NCI-H1092 treated with DMSO at 0.1 percent for 48 hours (cell line): ENCODE data around the gene NSF.

Source experiments
- DNase-seq: peaks from one replicate; lab custom pipeline; 2025; lab: John Stamatoyannopoulos, UW

NSF gene

GRCh38 chr17:46717999-46718398 lies 127.5 kb downstream of the NSF start:
- DNase-seq, result no peak

DNA sequence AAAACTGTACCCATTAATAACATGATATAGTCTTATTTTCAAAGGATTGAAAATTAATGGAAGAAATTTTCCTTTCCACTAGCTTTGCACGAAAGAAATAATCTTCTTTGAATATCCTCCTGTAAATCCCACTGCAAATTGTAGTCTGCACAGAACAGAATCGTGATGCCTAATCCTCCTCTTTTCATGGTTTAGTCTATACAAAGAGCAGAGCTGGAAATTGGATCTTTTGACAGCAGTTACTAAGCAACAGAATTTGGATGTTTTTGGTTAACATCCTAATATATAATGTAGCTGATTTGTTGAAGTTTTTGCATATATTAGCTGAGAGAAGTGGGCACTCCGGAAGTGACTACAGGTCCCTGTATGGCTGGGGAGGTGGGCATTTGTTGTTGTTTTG lies 129.4 kb downstream of the NSF start:
- no peak for DNase-seq

- no peak for DNase-seq
Measured at GRCh38 chr17:46720408-46720807, 129.9 kb downstream of the NSF start.

DNA sequence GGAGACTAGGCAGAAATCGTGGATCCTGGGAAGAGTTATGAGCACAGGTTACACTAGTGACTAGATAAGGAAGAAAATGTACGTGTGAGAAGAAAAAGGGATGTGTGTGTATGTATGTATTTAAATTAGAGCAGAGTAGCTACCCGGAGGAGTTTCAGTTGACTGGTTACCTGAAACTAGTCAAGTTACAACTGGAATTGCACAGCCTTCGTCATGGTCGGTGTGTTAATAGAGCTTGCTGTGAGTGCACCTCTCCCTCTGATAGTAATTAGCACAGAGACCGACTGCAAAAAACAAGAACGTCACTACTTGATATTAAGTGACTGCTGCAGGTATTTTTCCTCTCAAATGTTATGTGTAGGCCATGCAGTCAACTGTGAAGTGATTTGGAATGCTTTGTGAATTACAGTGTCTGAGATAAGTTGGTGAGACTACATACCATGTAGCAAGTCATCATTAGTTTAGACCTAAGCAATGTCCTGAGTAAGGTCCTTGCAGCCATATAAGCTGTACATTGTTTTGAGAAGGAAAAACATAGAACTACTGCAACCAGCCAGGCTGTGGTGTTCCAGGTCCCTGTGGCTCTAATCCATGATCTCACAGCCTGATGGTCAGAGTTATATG lies 132.3 kb downstream of the NSF start:
- DNase-seq, result no peak

DNA sequence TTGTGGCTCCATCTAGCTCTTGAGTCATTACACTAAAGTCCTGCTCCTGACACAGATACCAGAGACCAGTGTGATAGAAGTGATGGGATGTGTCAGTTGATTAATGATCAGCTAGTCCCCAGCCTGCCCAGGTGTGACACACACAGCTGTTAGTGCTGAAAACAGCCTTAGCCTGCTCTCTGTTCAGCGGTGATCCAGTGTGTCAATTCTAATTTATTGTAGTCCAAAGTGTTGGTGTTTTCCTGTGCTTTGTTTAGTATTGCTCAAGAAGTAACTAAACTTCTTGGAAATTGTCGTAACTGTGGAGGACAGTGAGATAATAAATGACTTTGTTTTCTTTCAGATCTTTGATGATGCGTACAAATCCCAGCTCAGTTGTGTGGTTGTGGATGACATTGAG lies 135.7 kb downstream of the NSF start:
- DNase-seq, result no peak

- DNase-seq, result no peak
Measured at GRCh38 chr17:46727572-46728348, 137.3 kb downstream of the NSF start.

GRCh38 chr17:46730026-46730425 lies 139.6 kb downstream of the NSF start:
- no peak for DNase-seq

DNA sequence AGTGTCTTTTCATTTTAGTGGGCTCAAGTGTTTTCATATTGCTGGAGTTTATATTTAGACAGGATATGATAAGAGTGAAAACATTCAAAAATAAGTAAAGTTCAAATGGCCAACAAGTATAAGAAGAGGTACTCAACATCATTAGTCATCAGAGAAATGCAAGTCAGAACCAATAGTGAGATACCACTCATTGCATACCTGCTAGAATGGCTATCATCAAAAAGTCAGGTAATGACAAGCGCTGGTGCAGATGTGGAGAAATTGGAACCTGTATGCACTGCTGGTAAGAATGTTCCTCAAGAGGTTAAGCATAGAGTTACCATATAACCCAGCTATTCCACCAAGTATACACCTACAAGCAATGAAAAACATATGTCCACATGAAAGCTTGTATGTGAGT lies 140.2 kb downstream of the NSF start:
- DNase-seq, result no peak

DNA sequence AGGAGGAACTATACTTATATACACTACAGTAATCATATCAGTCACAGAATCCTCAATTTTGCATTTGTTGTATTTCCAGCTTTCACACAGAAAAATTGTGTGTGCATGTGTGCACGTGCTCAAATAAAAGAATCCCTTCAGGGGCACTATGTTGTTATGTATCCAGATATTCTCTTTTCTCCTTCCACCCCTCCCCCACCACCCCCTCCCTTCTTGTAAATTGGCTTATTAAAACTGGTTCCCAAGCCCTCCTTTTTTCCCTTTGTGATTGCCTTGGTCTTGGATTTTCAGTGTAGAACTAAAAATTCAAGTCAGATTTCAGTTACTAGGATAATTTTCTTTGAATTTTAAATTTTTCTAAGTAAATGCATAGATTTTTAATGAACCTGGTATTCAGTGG lies 141.7 kb downstream of the NSF start:
- DNase-seq, result no peak

- no peak for DNase-seq
Measured at GRCh38 chr17:46732754-46733398, 142.4 kb downstream of the NSF start.

GRCh38 chr17:46733837-46734475 lies 143.5 kb downstream of the NSF start:
- no peak for DNase-seq

DNA sequence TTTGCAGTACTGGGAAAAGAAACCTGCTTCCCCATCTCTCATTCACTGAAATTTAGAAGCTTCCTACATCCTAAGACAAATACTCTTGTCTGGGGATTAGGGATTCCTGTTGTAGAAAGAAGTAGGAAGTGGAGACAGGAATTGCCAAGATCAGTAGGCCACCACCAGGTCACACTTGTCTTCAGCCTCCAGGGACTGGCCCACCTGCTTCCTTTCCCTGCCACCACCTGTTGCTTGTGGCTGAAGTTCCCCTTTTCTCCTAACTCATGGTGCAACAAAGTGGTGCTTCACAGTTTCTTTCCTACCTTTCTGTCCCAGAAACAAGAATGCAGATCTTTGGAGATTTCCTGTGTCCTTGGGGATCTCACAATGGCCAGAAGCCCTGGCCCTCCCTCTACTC lies 145.6 kb downstream of the NSF start:
- DNase-seq, result no peak

GRCh38 chr17:46737326-46737725 lies 146.9 kb downstream of the NSF start:
- DNase-seq, result no peak

DNA sequence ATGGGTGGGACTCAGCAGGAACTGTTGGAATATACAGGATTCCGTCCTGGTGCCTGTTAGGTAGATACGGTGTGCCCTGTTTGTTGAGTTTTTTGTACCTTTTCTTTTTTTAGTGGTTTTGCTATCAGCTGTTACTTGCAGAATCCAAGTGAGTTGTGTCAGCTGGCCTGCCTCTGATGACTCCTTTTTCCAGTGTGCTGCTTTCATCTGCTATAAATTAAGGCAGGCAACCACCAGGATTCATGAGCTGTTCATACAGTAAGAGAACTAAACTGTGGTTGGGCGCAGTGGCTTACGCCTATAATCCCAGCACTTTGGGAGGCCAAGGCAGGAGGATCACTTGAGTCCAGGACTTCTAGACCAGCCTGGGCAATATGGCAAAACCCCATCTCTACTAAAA lies 148.1 kb downstream of the NSF start:
- DNase-seq, result no peak

- DNase-seq, result no peak
Measured at GRCh38 chr17:46739982-46740381, 149.5 kb downstream of the NSF start.

- DNase-seq, result no peak
Measured at GRCh38 chr17:46741122-46741730, 150.8 kb downstream of the NSF start.

DNA sequence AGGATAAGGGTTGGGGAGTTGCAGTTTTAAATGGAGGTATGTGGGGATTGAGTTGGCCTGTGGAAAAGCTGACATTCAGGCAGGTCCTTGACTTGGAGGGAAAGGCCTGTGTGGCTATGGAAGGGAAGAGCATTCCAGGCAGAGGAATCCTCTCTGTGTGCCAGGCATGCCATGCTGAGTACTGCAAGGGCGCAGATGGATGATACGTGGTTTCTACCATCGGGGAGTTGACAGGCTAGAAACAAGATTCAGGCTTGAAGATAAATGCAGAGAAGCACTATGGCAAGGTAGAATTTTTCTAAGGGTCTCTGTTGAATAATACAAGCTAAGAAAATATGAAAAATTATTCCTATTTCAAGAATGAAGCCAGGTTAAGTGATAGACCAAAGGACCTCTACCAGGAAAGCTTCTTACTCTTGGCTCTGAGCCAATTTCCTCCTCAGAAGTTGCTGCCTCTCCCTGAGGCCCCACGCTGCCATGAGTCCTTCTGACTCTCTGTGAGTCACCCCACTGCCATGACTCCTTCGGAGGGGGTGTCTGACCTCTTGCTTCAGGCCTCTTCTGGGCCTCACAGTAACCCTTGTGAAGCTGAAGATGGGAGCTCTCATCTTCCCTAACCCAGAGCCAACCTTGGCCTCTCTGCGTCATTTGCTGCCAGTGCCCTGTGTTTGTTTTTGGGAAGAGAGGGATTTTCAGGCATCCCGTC lies 152.2 kb downstream of the NSF start:
- DNase-seq, result no peak

DNA sequence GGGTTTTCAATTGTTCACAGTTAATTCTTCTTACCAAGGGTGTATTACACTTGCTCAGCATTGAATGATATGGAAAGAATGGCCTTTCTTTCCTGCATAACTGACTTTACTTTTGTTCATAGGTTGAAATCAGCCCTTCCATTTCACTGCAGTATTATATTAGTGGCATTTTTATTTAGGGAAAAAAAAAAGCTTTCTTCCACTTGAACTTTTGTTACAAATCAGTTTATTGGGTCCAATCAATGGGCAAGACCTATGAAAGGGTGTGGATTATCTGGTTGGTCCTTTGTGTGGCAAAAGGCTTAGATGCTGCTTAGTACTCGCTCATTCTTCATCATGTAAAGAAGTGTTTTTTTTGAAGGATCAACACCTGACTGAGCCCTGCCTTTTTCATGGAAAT lies 154.0 kb downstream of the NSF start:
- no peak for DNase-seq

DNA sequence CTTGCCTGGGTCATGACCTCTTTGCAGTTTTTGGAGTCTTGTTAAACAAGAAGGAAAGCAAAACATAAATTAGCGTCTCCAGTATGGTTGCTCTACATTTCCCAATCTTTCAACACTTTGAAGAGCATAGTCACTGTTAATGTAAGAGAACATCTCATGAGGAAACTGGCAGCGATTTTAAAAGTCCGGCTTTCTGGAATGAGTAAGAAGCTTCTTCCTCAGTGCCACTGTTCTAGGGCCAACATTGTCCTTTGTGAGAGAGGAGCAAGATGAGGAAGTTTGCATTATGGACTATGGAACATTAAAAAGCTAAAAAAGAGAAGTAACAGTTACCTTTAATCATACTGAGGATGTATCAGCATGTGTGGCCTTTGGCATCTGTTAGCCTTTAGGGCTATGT lies 154.9 kb downstream of the NSF start:
- DNase-seq, result no peak

DNA sequence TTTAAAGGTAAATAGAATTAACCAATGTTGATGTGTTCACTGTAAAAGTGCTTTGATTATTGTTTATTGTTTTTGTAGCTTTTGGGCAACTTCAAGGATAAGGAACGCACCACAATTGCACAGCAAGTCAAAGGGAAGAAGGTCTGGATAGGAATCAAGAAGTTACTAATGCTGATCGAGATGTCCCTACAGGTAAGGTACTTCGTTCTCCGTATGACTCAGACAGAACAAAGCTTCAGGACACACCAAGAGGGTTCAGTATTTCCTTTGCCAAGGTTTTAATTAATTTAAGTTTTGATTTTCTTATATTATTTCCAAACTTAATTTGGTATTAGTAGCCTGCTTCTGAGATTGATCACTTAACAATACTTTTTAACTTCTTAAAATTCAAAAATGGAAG lies 161.0 kb downstream of the NSF start:
- no peak for DNase-seq

DNA sequence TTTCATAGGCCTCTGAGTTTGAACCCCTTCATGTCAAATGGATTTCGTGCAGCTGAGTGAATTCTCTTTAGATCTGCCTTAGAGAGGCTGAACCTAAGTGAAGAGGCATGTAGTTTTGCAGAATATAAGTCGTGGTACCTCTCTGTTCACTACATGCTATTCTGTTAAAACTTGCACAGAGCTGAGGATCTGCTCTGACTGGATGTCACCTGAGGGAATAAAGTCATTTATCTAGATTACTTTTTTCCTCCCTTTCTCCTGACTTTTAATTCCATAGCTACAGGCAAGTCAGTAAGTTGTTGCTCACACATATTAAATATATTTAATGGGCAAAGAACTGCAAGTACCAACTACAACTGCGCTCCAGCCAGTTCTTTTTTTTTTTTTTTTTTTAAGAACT lies 163.3 kb downstream of the NSF start:
- DNase-seq, result no peak
